HG03196 (cell line): ENCODE data around the gene ELF5.

Source experiments
- ATAC-seq: cut with Tn5 transposase; IDR thresholded peaks from one replicate; pipeline ENCODE4 v1.9.1; 2021; ENCODE audit not compliant: unreplicated experiment

ELF5 gene

DNA sequence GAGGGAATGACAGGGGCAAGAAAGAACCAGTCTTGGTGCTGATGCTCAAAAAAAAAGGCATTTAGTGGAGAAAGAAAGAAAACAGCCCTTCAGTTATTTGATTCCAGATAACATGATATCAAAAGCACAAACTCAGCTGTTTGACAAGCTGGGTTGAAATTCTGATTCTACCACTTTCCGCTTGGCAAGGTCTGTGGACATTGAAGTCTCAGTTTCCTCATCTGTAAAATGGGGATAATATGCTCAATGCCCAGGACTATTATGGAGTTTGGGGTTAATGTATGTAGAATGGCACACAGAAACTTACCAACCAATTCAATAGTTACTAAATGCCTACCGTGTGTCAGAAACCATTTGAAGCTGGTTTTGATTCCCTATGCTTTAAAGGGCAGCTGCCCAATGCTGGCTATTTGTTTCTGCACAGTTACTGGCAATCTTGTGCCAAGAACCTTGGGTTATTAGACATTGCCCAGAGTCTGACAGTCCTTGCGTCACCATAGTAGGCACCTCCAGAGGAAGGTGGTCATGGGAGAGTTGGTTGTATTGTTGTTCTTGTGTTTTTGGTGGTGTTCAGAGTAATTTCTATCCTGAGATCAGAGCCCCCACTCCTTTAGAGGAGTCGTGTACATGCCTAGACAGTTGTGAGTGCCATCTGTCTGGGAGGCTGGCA lies 19.5 kb downstream of the ELF5 start:
- no peak for ATAC-seq

- ATAC-seq = no peak
Measured at GRCh38 chr11:34493468-34493867, 20.1 kb downstream of the ELF5 start.

- ATAC-seq = no peak
Measured at GRCh38 chr11:34492806-34493414, 20.7 kb downstream of the ELF5 start.

- no peak for ATAC-seq
Measured at GRCh38 chr11:34490304-34490703, 23.3 kb downstream of the ELF5 start.

GRCh38 chr11:34488855-34489557 lies 24.6 kb downstream of the ELF5 start:
- ATAC-seq = no peak

- no peak for ATAC-seq
Measured at GRCh38 chr11:34487430-34487829, 26.2 kb downstream of the ELF5 start.

DNA sequence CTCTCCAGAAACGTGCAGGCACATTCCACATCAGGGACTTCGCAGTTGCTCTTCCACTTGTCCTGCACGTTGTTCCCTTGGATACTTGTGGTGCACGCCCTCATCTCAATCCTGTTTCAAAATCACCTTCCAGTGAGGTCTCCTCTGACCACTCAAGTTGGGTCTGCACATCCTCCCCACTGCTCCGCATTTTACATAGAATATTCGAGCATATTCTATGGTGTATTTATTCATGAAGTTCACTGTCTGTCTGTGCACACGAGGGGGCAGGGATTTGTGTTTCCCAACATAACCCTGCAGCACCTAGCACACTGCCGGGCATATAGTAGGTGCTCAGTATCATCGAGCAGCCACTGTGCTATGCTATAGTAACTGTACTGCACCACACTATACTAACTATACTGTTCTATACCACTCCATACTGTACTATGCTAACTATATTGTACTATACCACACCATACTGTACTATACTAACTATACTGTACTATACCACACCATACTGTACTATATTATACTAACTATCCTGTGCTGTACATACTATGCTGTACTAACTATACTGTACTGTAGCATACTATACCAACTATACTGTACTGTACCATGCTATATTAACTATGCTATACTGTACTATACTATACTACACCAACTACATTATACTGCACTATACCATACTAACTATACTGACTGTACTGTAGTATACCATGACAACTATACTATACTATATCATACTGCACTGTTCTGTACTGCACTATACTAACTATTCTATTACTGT lies 30.3 kb downstream of the ELF5 start:
- no peak for ATAC-seq

DNA sequence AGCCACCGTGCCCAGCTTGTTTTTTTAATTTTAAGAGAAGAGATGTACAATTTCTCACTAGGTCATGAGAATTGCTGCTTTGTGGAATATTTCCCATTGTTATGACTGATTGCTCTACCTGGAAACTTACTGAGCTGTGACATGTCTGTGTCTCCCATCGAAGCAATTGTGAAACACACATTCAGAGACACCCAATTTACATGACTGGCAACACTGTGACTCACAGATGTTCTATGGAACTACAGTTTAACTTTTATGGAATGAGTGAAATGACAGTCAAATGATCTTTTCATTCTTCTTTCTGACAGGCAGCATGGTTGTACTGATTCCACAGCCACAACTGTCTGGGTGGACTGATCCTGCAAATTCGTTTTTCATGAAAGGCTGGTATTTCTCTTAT lies 32.3 kb downstream of the ELF5 start:
- ATAC-seq = no peak

DNA sequence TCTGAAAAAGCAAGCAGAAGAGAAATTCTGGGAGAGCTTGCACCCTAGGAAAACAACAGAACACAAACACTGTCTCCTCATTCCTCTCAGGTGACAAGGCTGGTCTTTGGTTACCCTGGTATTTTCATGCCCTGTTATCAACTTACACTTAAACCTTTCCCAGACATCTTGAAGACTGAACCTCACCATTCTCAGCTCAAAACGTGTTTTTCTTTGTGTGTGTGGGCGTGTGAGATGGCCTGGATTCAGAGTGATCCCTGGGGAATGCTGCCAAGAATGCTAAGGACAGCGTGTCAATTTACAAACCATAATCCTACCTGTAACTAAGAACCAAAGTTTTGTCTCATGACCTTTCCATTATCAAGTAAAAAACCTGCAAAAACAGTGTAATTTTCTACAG lies 33.3 kb downstream of the ELF5 start:
- ATAC-seq = no peak

GRCh38 chr11:34478845-34479663 lies 34.5 kb downstream of the ELF5 start:
- no peak for ATAC-seq

DNA sequence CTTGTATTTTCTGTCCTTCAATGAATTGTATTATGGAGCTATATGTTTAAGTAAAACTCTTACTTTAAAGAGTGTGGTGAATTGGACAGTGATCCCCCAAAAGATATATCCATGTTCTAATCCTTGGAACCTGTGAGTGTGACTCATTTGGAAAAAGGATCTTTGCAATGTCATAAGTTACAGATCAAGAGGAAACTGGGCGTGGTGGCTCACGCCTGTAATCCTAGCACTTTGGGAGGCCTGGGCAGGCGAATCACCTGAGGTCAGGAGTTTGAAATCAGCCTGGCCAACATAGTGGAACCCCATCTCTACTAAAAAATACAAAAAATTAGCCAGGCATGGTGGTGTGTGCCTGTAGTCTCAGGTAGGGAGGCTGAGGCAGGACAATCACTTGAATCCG lies 36.7 kb downstream of the ELF5 start:
- ATAC-seq = no peak

GRCh38 chr11:34475656-34476055 lies 37.9 kb downstream of the ELF5 start:
- no peak for ATAC-seq

DNA sequence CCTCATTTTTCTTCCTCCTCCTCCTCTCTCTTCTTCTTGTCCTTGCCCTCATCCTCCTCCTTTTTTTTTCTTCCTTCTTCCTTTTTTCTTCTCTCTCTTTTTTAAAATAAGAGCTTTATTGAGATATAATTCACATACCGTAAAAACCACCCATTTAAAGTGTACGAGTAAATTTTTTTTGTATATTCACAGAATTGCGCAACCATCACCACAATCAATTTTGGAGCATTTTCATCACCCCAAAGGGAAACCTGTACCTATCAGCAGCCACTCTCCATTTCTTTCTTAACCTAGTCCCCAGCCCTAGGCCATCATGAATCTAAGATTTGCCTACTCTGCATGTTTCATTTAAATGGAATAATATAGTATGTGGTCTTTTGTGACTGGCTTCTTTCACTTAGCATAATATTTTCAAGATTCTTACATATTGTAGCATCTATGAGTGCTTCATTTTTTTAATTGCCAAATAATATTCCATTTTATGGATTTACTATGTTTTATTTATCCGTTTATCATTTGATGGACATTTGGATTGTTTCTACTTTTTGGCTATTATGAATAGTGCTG lies 39.9 kb downstream of the ELF5 start:
- ATAC-seq = no peak

- ATAC-seq = no peak
Measured at GRCh38 chr11:34468209-34468841, 45.3 kb downstream of the ELF5 start.

DNA sequence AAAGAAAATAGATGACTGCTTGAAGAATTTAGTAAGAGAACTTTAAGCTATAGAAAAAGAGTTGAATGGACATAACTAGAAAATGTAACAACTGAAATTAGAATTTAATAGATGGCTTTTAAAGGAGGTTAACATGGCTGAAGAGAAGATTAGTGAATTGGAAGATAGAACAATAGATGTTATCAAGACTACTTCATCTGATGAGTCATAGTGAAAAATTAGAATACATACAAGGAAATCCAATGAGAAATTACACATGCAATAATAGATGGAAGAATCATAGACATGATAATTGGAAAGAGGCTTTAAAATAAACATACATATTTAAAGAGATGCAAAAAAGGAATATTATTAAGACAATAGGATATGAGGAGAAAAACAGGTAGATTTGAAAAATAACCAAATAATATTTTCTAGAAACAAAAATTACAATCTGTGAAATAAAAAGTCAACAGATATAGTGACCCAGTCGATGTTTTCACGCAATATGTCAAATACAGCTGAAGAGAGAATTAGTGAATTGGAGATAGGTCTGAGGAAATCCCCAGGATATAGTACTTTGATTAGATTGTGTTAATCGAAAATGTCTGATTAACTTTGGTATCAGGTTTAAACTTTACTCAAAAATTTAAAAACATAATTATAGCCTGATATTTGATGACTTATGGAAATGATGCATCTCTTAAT lies 46.6 kb downstream of the ELF5 start:
- ATAC-seq = no peak

GRCh38 chr11:34464591-34465051 lies 49.0 kb downstream of the ELF5 start:
- ATAC-seq = no peak

- ATAC-seq = no peak
Measured at GRCh38 chr11:34461215-34461614, 52.4 kb downstream of the ELF5 start.

- no peak for ATAC-seq
Measured at GRCh38 chr11:34460278-34460677, 53.3 kb downstream of the ELF5 start.

DNA sequence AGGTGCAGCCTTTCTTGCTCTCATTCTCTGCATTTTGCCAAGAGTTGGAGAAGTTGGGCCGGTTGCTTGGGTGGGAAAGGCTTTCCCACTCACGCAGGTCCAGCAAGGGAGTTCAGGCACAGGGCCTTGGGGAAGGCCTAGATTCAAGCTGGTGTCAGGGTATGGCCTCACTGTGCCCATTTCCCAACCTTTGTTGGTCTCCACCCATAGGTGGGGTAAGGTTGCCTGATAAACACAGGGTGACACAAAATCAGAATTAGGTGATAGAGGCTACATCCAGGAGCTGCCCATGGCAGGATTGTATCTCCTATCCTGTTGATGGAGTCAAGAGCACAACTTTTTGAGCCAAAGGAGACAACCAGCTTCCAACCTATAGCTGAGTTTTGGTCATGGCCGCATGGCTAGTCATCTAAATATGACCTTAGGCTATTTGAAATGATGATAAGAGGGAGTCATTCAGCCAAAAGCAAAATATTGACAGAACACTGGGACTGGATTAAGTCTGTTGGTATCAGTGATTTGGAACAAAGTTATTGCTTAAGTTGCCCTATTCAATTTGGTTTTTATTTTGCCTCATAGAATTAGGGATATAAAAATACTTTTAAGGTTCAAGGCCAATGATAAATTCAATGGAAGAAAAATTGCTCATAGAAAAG lies 54.0 kb downstream of the ELF5 start:
- no peak for ATAC-seq
